Uterine smooth muscle cell (primary cell): ENCODE measurements around the gene CRTAP. TPM values are rescaled to one million over a fixed set of nuclear protein-coding genes. Genes with fewer than 3 reads are reported as not detected.

Source experiments
- total RNA-seq: library from RNA; depleted of rRNA; stranded (reverse); fragments of >200 nt; gene quantifications from 2 replicates; pipeline ENCODE4 v1.2.3, GENCODE V29; 2014

Gene CRTAP
- total RNA-seq = 136 and 245 TPM in 2 replicates

DNA sequence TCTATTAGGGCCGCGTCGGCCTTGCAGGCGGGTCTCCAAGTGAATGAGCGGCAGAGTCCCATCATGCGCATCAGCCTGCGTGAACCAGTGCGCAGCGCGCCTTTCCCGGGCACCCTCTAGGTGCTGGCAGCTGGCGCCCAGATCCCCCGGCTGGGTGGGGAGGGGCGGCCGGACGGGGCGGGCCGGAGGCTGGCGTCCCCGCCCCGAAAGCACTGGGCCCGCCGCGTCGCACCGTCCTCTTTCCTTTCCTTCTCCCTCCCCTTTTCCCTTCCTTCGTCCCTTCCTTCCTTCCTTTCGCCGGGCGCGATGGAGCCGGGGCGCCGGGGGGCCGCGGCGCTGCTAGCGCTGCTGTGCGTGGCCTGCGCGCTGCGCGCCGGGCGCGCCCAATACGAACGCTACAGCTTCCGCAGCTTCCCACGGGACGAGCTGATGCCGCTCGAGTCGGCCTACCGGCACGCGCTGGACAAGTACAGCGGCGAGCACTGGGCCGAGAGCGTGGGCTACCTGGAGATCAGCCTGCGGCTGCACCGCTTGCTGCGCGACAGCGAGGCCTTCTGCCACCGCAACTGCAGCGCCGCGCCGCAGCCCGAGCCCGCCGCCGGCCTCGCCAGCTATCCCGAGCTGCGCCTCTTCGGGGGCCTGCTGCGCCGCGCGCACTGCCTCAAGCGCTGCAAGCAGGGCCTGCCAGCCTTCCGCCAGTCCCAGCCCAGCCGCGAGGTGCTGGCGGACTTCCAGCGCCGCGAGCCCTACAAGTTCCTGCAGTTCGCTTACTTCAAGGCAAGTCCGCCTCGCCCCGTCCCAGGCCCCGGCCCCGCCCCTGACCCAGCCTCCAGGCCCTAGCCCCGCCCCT, at the start of gene CRTAP:
Gene CRTAP (plus strand): TSS at position 243 of the 850 bp plus-strand sequence. CDS start 64 bp downstream, at position 307.

Other genes starting within 250 kb of the CRTAP start
- gene CCR4, start 162.4 kb upstream of the CRTAP start, total RNA-seq = not detected in 2 replicates
- gene GLB1, start 16.9 kb upstream of the CRTAP start, total RNA-seq = 64.7 and 104 TPM in 2 replicates
- gene TMPPE, start 16.9 kb upstream of the CRTAP start, total RNA-seq = 3.9 and 4.0 TPM in 2 replicates
- gene SUSD5, start 104.8 kb downstream of the CRTAP start, total RNA-seq = 2.3 and 4.1 TPM in 2 replicates
- 19.4 and 29.0 TPM in 2 replicates for gene FBXL2, start 163.4 kb downstream of the CRTAP start, total RNA-seq